Endothelial cell of umbilical vein (primary cell): Measurements from ENCODE around the gene GPR161.

Experiments
- EZH2 ChIP-seq: IDR thresholded peaks from 2 replicates; pipeline ENCODE4 v1.6.1; 2012; ENCODE audit warnings: borderline replicate concordance, low read depth, mild to moderate bottlenecking, moderate library complexity, low read length, inconsistent platforms; ENCODE audit not compliant: severe bottlenecking
- FOS ChIP-seq: IDR thresholded peaks from 2 replicates; pipeline ENCODE4 v1.6.1; 2011; ENCODE audit warnings: mild to moderate bottlenecking, low read length, moderate library complexity, borderline replicate concordance; ENCODE audit not compliant: insufficient read depth
- GATA2 ChIP-seq: IDR thresholded peaks from 2 replicates; pipeline ENCODE4 v1.7.0; 2011; ENCODE audit warnings: low read depth, mild to moderate bottlenecking, moderate library complexity, mixed read lengths, low read length; ENCODE audit not compliant: insufficient read length, insufficient read depth
- TF ChIP-seq, protein P1 (sequence below), 2 donors: IDR thresholded peaks; 1 replicate in 1 of 2; 2 replicates in 1 of 2; pipeline ENCODE4 v1.5.1; 2011; ENCODE audit warnings: low read length in 2 of 2, mild to moderate bottlenecking in 2 of 2, moderate library complexity in 2 of 2, control low read depth in 1 of 2, inconsistent platforms in 1 of 2, low read depth in 1 of 2; ENCODE audit not compliant: insufficient read depth in 1 of 2; ENCODE audit errors: extremely low read depth in 1 of 2

DNA sequence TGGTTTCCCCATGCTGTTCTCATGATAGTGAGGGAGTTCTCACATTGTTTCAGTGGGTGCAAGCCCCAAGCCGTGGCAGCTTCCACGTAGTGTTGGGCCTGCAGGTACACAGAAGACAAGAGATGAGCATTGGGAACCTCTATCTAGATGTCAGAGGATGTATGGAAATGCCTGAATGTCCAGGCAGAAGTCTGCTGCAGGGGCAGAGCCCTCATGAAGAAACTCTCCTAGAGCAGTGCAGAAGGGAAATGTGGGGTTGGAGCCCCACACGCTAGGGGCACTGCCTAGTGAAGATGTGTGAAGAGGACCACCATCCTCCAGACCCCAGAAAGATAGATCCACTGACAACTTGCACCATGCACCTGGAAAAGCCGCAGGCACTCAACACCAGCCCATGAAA lies 17.0 kb downstream of the GPR161 start:
- TF ChIP-seq, protein P1, sequence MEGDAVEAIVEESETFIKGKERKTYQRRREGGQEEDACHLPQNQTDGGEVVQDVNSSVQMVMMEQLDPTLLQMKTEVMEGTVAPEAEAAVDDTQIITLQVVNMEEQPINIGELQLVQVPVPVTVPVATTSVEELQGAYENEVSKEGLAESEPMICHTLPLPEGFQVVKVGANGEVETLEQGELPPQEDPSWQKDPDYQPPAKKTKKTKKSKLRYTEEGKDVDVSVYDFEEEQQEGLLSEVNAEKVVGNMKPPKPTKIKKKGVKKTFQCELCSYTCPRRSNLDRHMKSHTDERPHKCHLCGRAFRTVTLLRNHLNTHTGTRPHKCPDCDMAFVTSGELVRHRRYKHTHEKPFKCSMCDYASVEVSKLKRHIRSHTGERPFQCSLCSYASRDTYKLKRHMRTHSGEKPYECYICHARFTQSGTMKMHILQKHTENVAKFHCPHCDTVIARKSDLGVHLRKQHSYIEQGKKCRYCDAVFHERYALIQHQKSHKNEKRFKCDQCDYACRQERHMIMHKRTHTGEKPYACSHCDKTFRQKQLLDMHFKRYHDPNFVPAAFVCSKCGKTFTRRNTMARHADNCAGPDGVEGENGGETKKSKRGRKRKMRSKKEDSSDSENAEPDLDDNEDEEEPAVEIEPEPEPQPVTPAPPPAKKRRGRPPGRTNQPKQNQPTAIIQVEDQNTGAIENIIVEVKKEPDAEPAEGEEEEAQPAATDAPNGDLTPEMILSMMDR (IDR thresholded peaks at IDR 0.05; ENCODE audit: extremely low read depth in 1 of 2, insufficient read depth in 1 of 2, low read depth in 1 of 2, low read length in 2 of 2) = no peak
- TF ChIP-seq FOS (no peak), GATA2 (no peak), EZH2 (no peak)
